Activated naive CD4-positive, alpha-beta T cell treated with anti-CD3 and anti-CD28 coated beads, Interleukin-2, amount 50 U/mL, for 24 hours (primary cell): ENCODE measurements around the gene MYOF.

Experiments
- H3K27ac Mint-ChIP-seq: one replicate; pipeline ENCODE4 v1.8.0; 2021; ENCODE audit warnings: mild to moderate bottlenecking, mixed read lengths
- H3K27me3 Mint-ChIP-seq: one replicate; pipeline ENCODE4 v1.8.0; 2021; ENCODE audit warnings: mixed read lengths
- H3K36me3 Mint-ChIP-seq: one replicate; pipeline ENCODE4 v1.8.0; 2021; ENCODE audit warnings: mixed read lengths
- H3K4me1 Mint-ChIP-seq: one replicate; pipeline ENCODE4 v1.8.0; 2021; ENCODE audit warnings: mixed read lengths
- H3K4me3 Mint-ChIP-seq: one replicate; pipeline ENCODE4 v1.8.0; 2021; ENCODE audit warnings: mild to moderate bottlenecking, mixed read lengths
- H3K9me3 Mint-ChIP-seq: one replicate; pipeline ENCODE4 v1.8.0; 2021; ENCODE audit warnings: mixed read lengths

Gene MYOF

GRCh38 chr10:93403152-93404047, 78.7 kb downstream of the MYOF start:
- Mint-ChIP-seq H3K27me3 (no peaks in the 10 kb centered on the region), H3K9me3 (no peaks in the 10 kb centered on the region)

DNA sequence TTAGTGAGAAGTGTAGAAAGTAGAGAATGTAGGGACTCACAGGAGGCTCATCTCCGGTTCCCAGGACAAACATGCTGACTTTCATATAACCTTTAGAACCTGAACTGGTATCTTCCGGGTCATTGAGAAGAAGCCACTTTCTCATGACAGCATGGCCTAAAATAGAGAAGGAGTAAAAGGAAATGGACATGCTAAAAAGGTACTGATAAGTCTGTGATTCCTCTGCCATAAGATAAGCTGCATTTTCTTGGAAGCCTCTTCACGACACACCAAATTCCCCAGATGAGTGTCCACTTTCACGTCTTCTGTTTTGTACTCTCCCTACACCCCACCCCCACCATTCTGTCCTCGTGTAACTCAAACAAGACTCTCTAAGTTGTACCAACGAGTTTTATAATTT, 79.9 kb downstream of the MYOF start:
- no peaks in the 10 kb centered on the region for H3K27me3 Mint-ChIP-seq
- peaks cover 3% of the 10 kb centered on the region for H3K36me3 Mint-ChIP-seq
- H3K27ac Mint-ChIP-seq = no peak overlapping the region
- H3K4me3 Mint-ChIP-seq = no peak overlapping the region
- no peaks in the 10 kb centered on the region for H3K9me3 Mint-ChIP-seq
- H3K4me1 Mint-ChIP-seq = peaks cover 4% of the 10 kb centered on the region

More at GRCh38 chr10:93403152-93404047, 78.7 kb downstream of the MYOF start:
- Mint-ChIP-seq H3K4me3 (no peak overlapping the region), H3K4me1 (peaks cover 4% of the 10 kb centered on the region), H3K36me3 (peaks cover 2% of the 10 kb centered on the region), H3K27ac (no peak overlapping the region)

GRCh38 chr10:93398528-93398927, 83.6 kb downstream of the MYOF start:
- Mint-ChIP-seq H3K4me3 (no peak overlapping the region), H3K36me3 (peaks cover 2% of the 10 kb centered on the region), H3K9me3 (no peaks in the 10 kb centered on the region), H3K27me3 (no peaks in the 10 kb centered on the region), H3K27ac (no peak overlapping the region), H3K4me1 (no peaks in the 10 kb centered on the region)

DNA sequence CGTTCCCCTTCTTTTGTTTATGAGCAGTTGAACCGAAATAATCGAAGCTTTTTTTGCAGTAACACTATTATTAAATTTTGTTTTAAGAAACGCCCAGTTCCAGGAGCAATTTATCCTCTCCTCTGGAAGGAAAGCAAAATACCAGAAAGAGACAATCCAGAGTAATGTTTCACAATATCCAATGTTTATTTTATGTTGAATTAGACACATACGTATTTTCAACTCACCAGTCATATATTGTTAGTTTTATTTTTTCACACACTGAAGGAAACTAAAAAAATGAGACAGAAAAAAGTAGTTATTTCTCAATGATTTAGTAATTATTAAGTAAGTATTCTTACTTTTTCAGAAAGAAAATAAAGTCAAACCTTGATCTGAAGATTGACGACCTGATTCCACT, 85.1 kb downstream of the MYOF start:
- no peak overlapping the region for H3K27ac Mint-ChIP-seq
- peaks cover 2% of the 10 kb centered on the region for H3K36me3 Mint-ChIP-seq
- no peaks in the 10 kb centered on the region for H3K27me3 Mint-ChIP-seq
- H3K9me3 Mint-ChIP-seq = no peaks in the 10 kb centered on the region
- no peak overlapping the region for H3K4me3 Mint-ChIP-seq
- H3K4me1 Mint-ChIP-seq = no peaks in the 10 kb centered on the region

DNA sequence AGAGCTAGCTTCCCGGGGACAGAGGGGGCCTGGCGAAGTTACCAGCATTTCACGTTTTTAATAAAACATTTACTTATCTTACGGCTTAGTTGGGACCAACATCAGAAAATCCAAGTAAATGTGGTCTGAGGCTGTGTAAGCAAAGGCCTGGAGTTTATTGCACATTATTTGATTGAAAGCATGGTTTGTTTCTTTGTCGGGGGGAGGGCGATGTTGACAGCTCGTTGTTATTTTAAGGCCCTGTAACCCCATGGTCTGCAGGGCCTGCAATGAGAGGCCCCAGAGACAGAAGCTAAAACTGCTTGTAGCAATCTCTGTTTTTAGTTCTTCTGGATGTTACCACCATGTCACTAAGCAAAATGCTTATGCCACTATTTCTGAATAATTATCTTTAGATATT, 88.9 kb downstream of the MYOF start:
- Mint-ChIP-seq H3K4me3 (no peak overlapping the region), H3K4me1 (peaks cover 4% of the 10 kb centered on the region), H3K27ac (no peak overlapping the region), H3K36me3 (peaks cover 1% of the 10 kb centered on the region), H3K9me3 (no peaks in the 10 kb centered on the region), H3K27me3 (peaks cover 3% of the 10 kb centered on the region)

DNA sequence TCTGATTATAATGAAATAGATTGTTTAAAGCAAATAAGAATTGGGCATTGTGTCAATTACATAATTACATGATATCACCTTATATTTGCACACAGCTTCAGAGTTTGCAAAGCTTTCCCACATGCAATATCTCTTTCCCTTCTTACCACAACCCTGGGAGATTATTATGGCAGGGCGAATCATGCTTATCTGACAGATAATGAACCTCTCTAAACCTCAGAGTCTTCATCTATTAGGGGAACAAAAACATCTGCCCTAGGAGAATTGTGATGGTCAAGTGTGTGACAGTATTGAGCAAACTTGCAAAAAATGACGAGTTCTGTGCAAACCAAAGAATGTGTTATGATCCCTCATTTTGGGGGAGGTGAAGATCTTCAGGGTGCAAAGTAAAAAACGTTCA, 90.0 kb downstream of the MYOF start:
- Mint-ChIP-seq H3K36me3 (no peaks in the 10 kb centered on the region), H3K27ac (no peak overlapping the region), H3K4me3 (no peak overlapping the region), H3K27me3 (peaks cover 3% of the 10 kb centered on the region), H3K4me1 (peaks cover 11% of the 10 kb centered on the region), H3K9me3 (no peaks in the 10 kb centered on the region)

DNA sequence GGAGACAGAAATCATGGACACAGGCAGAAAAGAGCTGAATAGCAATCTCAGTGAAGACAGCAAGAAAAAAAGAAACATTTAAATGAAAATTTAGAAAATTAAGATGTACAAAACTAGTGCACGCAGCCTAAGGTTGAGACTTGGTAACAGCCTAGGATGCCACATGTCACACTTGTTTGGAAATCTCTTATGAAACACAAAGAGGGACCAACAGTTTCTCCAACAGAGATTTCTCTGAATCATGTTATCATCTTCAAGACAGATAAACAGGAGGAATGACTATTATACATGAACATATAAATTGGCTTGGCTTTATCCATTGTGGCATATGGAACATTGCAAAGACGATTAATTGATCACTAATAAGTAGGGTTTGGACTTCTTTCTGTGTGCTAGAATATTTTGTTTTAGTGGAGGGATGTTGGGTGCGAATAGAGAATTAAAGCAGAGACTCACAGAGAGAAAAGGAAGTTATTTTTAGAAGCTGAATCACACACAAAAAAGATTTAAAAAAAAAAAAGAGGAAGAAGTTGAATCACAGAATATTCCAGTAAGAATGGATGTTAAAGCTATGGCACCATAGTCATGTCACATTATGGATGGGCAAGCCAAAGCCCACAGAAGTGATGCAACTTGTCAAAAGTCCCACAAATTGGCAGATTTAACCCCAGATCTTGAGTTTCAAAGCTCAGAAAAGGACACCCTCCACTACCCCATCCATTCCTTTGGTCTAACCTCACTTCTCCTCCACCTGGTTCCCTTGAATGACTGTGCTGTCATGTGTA, 91.6 kb downstream of the MYOF start:
- Mint-ChIP-seq H3K27me3 (peaks cover 3% of the 10 kb centered on the region), H3K9me3 (no peaks in the 10 kb centered on the region), H3K27ac (no peak overlapping the region), H3K4me3 (no peak overlapping the region), H3K4me1 (peaks cover 21% of the 10 kb centered on the region), H3K36me3 (peaks cover 1% of the 10 kb centered on the region)

GRCh38 chr10:93386631-93387369, 95.3 kb downstream of the MYOF start:
- no peaks in the 10 kb centered on the region for H3K9me3 Mint-ChIP-seq
- peaks cover 1% of the 10 kb centered on the region for H3K36me3 Mint-ChIP-seq
- peaks cover 3% of the 10 kb centered on the region for H3K27me3 Mint-ChIP-seq
- H3K4me3 Mint-ChIP-seq = no peak overlapping the region
- peaks cover 21% of the 10 kb centered on the region for H3K4me1 Mint-ChIP-seq
- H3K27ac Mint-ChIP-seq = peak overlapping the region; percentile 71

DNA sequence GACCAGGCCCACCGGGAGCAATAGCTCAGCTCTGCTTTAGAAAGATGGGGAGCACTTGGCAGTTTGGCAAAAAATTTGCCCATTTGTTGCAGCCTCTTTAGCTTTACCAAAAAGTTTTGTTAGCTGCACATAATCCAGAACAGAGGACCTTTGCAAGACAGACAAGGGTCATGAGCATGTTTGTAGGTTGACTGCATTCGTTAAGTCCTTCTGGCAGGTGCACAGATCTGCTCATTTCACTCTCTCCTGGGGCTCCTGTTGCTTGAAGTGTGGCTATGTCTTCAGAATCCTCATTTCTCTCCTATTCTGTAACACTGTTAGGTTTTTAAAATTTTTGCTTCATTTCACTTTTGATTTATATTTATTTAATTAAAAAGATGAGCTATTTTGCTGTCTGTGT, 96.8 kb downstream of the MYOF start:
- no peaks in the 10 kb centered on the region for H3K27me3 Mint-ChIP-seq
- no peak overlapping the region for H3K4me3 Mint-ChIP-seq
- H3K9me3 Mint-ChIP-seq = no peaks in the 10 kb centered on the region
- H3K4me1 Mint-ChIP-seq = peaks cover 20% of the 10 kb centered on the region
- no peak overlapping the region for H3K27ac Mint-ChIP-seq
- H3K36me3 Mint-ChIP-seq = peaks cover 1% of the 10 kb centered on the region

DNA sequence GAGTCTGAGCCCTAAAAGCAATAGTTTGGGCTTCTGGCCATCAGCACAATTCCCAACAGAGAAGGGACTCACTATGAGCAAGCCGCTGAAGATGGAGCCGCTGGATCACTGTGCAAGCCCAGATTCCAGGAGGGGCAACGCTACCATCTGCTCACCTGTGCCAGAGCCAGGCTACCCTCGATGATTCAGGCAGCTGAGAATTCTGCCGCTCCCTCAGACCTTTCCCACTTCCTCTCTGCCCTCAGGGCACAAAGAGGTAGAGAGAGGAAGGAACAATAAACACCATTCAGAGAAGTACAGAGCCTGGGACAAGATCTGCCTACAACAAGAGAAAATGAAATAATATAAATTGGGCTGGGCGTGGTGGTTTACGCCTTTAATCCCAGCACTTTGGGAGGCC, 98.1 kb downstream of the MYOF start:
- H3K4me1 Mint-ChIP-seq = peaks cover 32% of the 10 kb centered on the region
- H3K36me3 Mint-ChIP-seq = peaks cover 1% of the 10 kb centered on the region
- no peak overlapping the region for H3K27ac Mint-ChIP-seq
- no peaks in the 10 kb centered on the region for H3K27me3 Mint-ChIP-seq
- no peak overlapping the region for H3K4me3 Mint-ChIP-seq
- no peaks in the 10 kb centered on the region for H3K9me3 Mint-ChIP-seq

GRCh38 chr10:93383562-93383981, 98.6 kb downstream of the MYOF start:
- Mint-ChIP-seq H3K9me3 (no peaks in the 10 kb centered on the region), H3K4me1 (peaks cover 35% of the 10 kb centered on the region), H3K27me3 (no peaks in the 10 kb centered on the region), H3K36me3 (peaks cover 1% of the 10 kb centered on the region), H3K27ac (no peak overlapping the region), H3K4me3 (no peak overlapping the region)

DNA sequence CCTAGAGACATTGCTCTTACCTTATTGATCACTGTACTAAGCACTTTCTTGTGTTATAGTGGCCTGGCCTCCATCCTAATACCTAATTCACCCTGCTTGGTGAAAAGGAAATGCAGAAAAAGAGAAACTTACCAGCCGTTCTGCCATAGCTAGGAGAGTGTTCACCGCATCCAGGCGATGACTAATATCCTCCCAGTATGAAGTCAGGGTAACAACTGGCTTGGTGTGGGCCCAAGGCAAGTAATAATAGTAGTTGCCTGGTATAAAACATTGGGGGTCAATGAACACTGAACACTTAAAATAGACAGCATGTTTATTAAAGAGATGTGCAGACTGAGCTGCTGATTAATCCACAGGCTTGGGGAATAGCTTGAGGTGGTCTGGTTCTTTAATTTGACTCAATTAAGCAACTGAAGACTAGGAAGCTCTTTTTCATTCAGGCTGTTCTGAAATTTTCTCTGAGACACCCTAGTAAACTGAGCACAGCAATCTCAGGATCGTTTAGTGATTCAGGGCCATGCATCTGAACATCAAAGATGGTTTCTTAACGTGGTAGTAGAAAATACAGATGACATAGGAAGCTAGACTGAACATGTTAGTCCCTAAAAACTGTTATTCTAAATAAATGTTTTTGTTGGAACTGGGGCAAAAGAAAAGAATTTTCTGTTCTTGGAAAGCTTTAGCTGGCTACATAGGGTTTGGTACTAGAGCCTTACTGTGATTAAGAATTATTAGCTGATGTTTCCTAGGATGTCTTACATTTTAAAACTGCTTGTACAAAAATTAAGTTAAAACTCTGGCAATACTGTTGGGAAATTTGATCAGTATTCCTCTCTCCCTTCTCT, 102.2 kb downstream of the MYOF start:
- Mint-ChIP-seq H3K4me3 (no peak overlapping the region), H3K9me3 (no peaks in the 10 kb centered on the region), H3K4me1 (peaks cover 25% of the 10 kb centered on the region), H3K27ac (peak overlapping the region; percentile 91), H3K27me3 (no peaks in the 10 kb centered on the region), H3K36me3 (no peaks in the 10 kb centered on the region)

- no peaks in the 10 kb centered on the region for H3K27me3 Mint-ChIP-seq
- peak overlapping the region; percentile 91 for H3K27ac Mint-ChIP-seq
- H3K4me1 Mint-ChIP-seq = peaks cover 25% of the 10 kb centered on the region
- H3K4me3 Mint-ChIP-seq = peak overlapping the region; percentile 19
- H3K36me3 Mint-ChIP-seq = peaks cover 2% of the 10 kb centered on the region
- H3K9me3 Mint-ChIP-seq = no peaks in the 10 kb centered on the region
These were observed 103.0 kb downstream of the MYOF start for GRCh38 chr10:93378997-93379730.

GRCh38 chr10:93378039-93378438, 104.1 kb downstream of the MYOF start:
- peak overlapping the region; percentile 33 for H3K27ac Mint-ChIP-seq
- H3K27me3 Mint-ChIP-seq = no peaks in the 10 kb centered on the region
- H3K9me3 Mint-ChIP-seq = no peaks in the 10 kb centered on the region
- H3K4me1 Mint-ChIP-seq = peaks cover 25% of the 10 kb centered on the region
- no peak overlapping the region for H3K4me3 Mint-ChIP-seq
- H3K36me3 Mint-ChIP-seq = peaks cover 2% of the 10 kb centered on the region
